ENCODE measurements around the gene UBA5. TPM values are rescaled to one million over a fixed set of nuclear protein-coding genes. Genes with fewer than 3 reads are reported as not detected.

UBA5 gene
- total and polyA plus RNA-seq, 4 donors, result 29.7 to 37.7 (median 35.7) TPM

DNA sequence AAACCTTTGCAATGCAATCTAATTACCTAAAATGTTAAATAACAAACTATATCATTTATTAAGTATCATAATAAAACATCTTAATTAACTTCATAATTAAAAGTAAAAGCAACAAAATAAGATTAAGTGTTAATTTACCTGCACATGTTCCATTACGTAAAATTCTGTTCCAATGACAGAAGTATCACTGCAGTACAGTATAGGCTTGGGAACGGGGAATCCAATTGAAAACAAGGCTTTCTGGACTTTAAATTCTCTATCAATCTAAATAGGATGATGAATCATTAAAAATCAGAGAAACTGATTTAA is 17.6 kb upstream of the UBA5 start:
- intact Hi-C loops (cut with DNase I), result loop anchor here (1.0 to 10.0 kb wide), 3 partner anchors 106 to 288 kb away; no protein-coding TSS in a partner anchor
- no peaks in the 10 kb centered on the region for H3K27me3 ChIP-seq (ENCODE audit: control insufficient read depth in 1 of 2, insufficient read depth in 2 of 2, low read length in 1 of 2)
- H3K4me3 ChIP-seq (ENCODE audit: low read length in 2 of 2), result no peak overlapping the region
- DNase-seq, result no peak
- 59 to 60% methylated on average over 2 of the region's 2 CpGs for WGBS, 2 donors
- H3K36me3 ChIP-seq (ENCODE audit: control insufficient read depth in 1 of 2, insufficient read depth in 2 of 2, low read length in 1 of 2), result no peaks in the 10 kb centered on the region
- no peak overlapping the region for H3K27ac ChIP-seq (ENCODE audit: low read depth in 1 of 2, low read length in 2 of 2)
- ATAC-seq (ENCODE audit: low FRiP score), result no peak
- no peaks in the 10 kb centered on the region for H3K4me1 ChIP-seq (ENCODE audit: control insufficient read depth in 1 of 2, insufficient read depth in 2 of 2, low read length in 2 of 2)
- H3K9me3 ChIP-seq (ENCODE audit: control insufficient read depth, low read length), result no peaks in the 10 kb centered on the region

DNA sequence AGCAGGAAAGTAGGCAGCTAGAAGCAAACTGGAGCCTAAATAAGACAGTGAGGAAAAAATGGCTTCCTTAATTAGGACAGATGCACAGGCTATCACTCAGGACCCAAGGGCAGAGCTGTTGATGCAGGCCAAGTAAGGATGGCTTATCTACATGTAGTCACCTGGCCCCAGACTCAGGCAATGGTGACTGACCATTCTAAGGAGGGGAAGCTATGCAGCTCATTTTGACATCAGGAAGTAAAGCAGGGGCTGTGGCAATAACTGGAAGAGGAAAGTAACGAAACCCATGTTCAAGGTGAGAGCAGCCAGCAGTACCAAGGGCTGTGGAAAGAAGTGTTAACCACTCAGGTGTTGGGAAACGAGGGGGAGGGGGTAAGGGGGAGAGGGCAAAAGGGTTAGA is 16.8 kb upstream of the UBA5 start:
- no peak overlapping the region for H3K4me3 ChIP-seq (ENCODE audit: low read length in 2 of 2)
- no peak overlapping the region for H3K27ac ChIP-seq (ENCODE audit: low read depth in 1 of 2, low read length in 2 of 2)
- H3K9me3 ChIP-seq (ENCODE audit: control insufficient read depth, low read length), result no peaks in the 10 kb centered on the region
- 70% methylated on average over 2 of the region's 2 CpGs for WGBS, 2 donors
- intact Hi-C loops (cut with DNase I), result loop anchor here (2.0 to 10.0 kb wide), 2 partner anchors 109 to 289 kb away; no protein-coding TSS in a partner anchor
- H3K4me1 ChIP-seq (ENCODE audit: control insufficient read depth in 1 of 2, insufficient read depth in 2 of 2, low read length in 2 of 2), result no peaks in the 10 kb centered on the region
- H3K36me3 ChIP-seq (ENCODE audit: control insufficient read depth in 1 of 2, insufficient read depth in 2 of 2, low read length in 1 of 2), result no peaks in the 10 kb centered on the region
- no peak for ATAC-seq (ENCODE audit: low FRiP score)
- no peak for DNase-seq
- no peaks in the 10 kb centered on the region for H3K27me3 ChIP-seq (ENCODE audit: control insufficient read depth in 1 of 2, insufficient read depth in 2 of 2, low read length in 1 of 2)

DNA sequence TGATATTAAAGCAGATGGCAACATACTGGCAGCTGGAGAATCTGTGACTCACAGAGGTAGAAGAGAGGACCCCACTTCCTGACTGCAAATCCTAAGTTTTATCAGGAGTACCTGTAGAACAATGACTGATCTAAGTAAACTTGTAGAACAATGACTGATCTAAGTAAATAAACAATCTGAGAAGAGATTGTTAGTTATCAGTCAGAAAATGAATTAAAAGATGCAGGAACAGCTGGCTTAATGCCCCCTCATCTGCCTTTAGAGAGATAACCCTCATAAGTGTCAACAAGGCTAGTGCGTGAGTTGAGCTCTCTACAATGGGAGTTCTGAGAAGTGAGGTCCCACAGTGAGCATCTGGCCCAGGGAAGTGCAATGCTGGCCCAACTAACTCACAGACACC is 15.1 kb upstream of the UBA5 start:
- Histone ChIP-seq H3K4me1 (ENCODE audit: control insufficient read depth in 1 of 2, insufficient read depth in 2 of 2, low read length in 2 of 2) (no peaks in the 10 kb centered on the region), H3K9me3 (ENCODE audit: control insufficient read depth, low read length) (no peaks in the 10 kb centered on the region), H3K27ac (ENCODE audit: low read depth in 1 of 2, low read length in 2 of 2) (no peak overlapping the region), H3K4me3 (ENCODE audit: low read length in 2 of 2) (no peak overlapping the region), H3K36me3 (ENCODE audit: control insufficient read depth in 1 of 2, insufficient read depth in 2 of 2, low read length in 1 of 2) (no peaks in the 10 kb centered on the region), H3K27me3 (ENCODE audit: control insufficient read depth in 1 of 2, insufficient read depth in 2 of 2, low read length in 1 of 2) (no peaks in the 10 kb centered on the region)
- WGBS, 2 donors, result 84 to 92% methylated on average over 1 of the region's 1 CpG
- no peak for ATAC-seq (ENCODE audit: low FRiP score)
- no peak for DNase-seq
- intact Hi-C loops (cut with DNase I), result loop anchor here in 1 of 2 donors (10.0 kb wide), 1 partner anchor 290 kb away; no protein-coding TSS in a partner anchor

DNA sequence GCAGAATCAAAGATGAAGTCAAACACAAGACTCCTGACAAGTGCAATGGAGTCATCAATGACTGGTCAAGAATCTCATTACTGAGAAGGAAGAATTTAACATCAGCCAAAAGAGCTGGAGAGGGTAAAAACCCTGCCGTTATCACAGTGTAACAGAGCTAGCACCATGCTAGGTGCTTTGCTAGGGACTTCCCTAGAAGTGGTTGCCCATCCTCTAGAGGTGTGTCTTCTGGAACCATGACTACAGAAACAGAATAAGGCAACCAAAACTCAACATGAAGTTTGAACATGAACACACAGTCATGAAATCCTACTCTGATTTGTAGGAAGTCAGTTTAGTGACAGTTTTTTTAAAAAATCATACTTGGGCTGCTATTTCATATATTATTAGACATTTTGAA is 10.0 kb upstream of the UBA5 start:
- Histone ChIP-seq H3K27ac (ENCODE audit: low read depth in 1 of 2, low read length in 2 of 2) (no peak overlapping the region), H3K9me3 (ENCODE audit: control insufficient read depth, low read length) (no peaks in the 10 kb centered on the region), H3K36me3 (ENCODE audit: control insufficient read depth in 1 of 2, insufficient read depth in 2 of 2, low read length in 1 of 2) (no peaks in the 10 kb centered on the region), H3K4me3 (ENCODE audit: low read length in 2 of 2) (no peak overlapping the region), H3K27me3 (ENCODE audit: control insufficient read depth in 1 of 2, insufficient read depth in 2 of 2, low read length in 1 of 2) (no peaks in the 10 kb centered on the region), H3K4me1 (ENCODE audit: control insufficient read depth in 1 of 2, insufficient read depth in 2 of 2, low read length in 2 of 2) (no peaks in the 10 kb centered on the region)
- DNase-seq (no peak), ATAC-seq (ENCODE audit: low FRiP score) (no peak)
- intact Hi-C loops (cut with DNase I), result no loop called here
- 60 to 95% methylated on average over 1 of the region's 1 CpG for WGBS, 2 donors

DNA sequence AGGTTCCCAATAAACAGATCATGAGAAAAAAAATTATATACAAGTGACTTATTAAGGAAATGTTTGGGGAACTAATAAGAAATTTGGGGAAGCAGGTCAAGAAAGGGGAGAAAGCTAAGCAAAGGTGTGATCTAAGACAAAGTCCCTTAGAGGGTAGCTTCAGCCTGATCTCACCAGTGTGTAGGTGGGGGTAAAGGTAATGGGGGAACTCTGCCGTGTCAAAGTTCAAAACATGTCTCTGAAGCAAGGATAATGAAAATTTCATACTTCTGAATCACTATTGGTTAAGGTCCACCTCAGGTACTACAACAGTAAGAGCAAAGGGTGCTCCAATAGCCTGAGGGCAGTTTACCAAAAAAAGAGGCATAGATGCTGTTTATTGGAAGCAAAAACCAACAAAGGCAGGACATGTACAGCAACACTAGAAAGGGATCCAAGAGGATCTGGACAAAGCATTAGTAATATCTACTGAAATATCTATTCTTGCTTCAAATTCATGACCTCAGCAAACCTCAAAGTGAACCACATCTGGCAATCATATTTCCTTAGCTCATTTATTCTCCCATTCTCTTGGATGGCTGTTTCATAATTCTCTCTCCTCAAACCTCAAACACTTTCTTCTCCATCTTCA is 7.4 kb upstream of the UBA5 start:
- Histone ChIP-seq H3K4me1 (ENCODE audit: control insufficient read depth in 1 of 2, insufficient read depth in 2 of 2, low read length in 2 of 2) (no peaks in the 10 kb centered on the region), H3K9me3 (ENCODE audit: control insufficient read depth, low read length) (no peaks in the 10 kb centered on the region), H3K36me3 (ENCODE audit: control insufficient read depth in 1 of 2, insufficient read depth in 2 of 2, low read length in 1 of 2) (no peaks in the 10 kb centered on the region), H3K27ac (ENCODE audit: low read depth in 1 of 2, low read length in 2 of 2) (no peak overlapping the region), H3K4me3 (ENCODE audit: low read length in 2 of 2) (no peak overlapping the region), H3K27me3 (ENCODE audit: control insufficient read depth in 1 of 2, insufficient read depth in 2 of 2, low read length in 1 of 2) (no peaks in the 10 kb centered on the region)
- DNase-seq, result no peak
- no peak for ATAC-seq (ENCODE audit: low FRiP score)
- intact Hi-C loops (cut with DNase I), result no loop called here
- WGBS, 2 donors, result 91 to 93% methylated on average over 1 of the region's 1 CpG

DNA sequence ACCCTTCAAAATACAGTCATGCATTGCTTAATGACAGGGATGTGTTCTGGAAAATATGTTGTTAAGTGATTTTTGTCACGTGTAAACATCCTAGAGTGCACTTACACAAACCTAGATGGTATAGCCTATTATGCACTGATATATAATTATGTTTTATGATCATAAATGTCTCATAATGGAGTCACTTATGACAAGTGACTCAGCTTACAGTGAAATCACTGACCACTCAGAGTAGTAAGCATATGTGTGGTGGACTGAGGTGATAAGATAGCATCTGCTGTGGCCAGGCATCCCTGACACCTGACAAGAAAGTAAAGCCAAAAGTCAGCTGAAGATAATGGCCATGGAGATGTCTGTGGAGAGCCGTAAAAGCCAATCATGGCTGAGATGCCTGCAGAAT is 5.9 kb upstream of the UBA5 start:
- no peaks in the 10 kb centered on the region for H3K4me1 ChIP-seq (ENCODE audit: control insufficient read depth in 1 of 2, insufficient read depth in 2 of 2, low read length in 2 of 2)
- intact Hi-C loops (cut with DNase I), result no loop called here

DNA sequence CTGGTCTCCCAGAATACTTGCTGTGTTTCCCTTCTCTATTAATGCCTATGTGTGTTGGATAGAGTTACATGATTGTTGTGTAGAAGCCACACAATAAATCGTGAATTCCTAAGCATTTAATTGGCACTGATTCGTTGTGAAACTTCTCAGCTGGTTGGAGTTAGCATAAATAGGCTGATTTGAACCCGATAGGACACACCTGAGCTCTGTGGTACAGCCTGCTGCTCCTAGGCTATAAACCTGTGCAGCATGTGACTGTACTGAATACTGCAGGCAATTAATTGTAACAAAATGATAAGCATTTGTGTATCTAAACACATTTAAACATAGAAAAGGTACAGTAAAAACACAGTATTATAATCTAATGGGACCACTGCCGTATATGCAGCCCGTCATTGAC is 5.4 kb upstream of the UBA5 start:
- H3K27ac ChIP-seq (ENCODE audit: low read depth in 1 of 2, low read length in 2 of 2), result no peak overlapping the region
- H3K9me3 ChIP-seq (ENCODE audit: control insufficient read depth, low read length), result no peaks in the 10 kb centered on the region
- intact Hi-C loops (cut with DNase I), result no loop called here
- no peak overlapping the region for H3K4me3 ChIP-seq (ENCODE audit: low read length in 2 of 2)
- WGBS, 2 donors, result 86 to 90% methylated on average over 5 of the region's 5 CpGs
- no peaks in the 10 kb centered on the region for H3K27me3 ChIP-seq (ENCODE audit: control insufficient read depth in 1 of 2, insufficient read depth in 2 of 2, low read length in 1 of 2)
- no peaks in the 10 kb centered on the region for H3K4me1 ChIP-seq (ENCODE audit: control insufficient read depth in 1 of 2, insufficient read depth in 2 of 2, low read length in 2 of 2)
- ATAC-seq (ENCODE audit: low FRiP score), result no peak
- no peak for DNase-seq
- no peaks in the 10 kb centered on the region for H3K36me3 ChIP-seq (ENCODE audit: control insufficient read depth in 1 of 2, insufficient read depth in 2 of 2, low read length in 1 of 2)

More for the DNA sequence above, 5.9 kb upstream of the UBA5 start:
- no peaks in the 10 kb centered on the region for H3K9me3 ChIP-seq (ENCODE audit: control insufficient read depth, low read length)
- DNase-seq, result no peak
- H3K36me3 ChIP-seq (ENCODE audit: control insufficient read depth in 1 of 2, insufficient read depth in 2 of 2, low read length in 1 of 2), result no peaks in the 10 kb centered on the region
- 93 to 96% methylated on average over 2 of the region's 2 CpGs for WGBS, 2 donors
- ATAC-seq (ENCODE audit: low FRiP score), result no peak
- H3K27ac ChIP-seq (ENCODE audit: low read depth in 1 of 2, low read length in 2 of 2), result no peak overlapping the region
- H3K27me3 ChIP-seq (ENCODE audit: control insufficient read depth in 1 of 2, insufficient read depth in 2 of 2, low read length in 1 of 2), result no peaks in the 10 kb centered on the region
- H3K4me3 ChIP-seq (ENCODE audit: low read length in 2 of 2), result no peak overlapping the region

DNA sequence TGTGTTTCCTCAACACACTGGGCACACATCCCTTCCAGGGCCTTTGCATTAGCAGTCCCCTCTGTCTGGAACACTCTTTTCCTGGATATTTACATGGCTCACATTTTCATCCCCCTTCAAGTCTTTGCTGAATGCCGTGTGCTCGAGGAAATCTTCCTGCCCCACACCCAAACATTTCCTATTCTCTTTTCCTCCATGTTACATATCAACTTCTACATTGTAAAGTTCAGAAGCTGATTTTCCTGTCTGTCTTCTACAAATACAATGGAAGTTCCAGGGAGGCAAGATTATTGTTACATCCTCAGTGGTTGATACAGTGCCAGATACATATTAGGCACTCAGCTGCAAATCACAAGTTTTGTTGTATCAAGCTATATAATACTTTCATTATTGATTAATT is 4.7 kb upstream of the UBA5 start:
- H3K27me3 ChIP-seq (ENCODE audit: control insufficient read depth in 1 of 2, insufficient read depth in 2 of 2, low read length in 1 of 2), result no peaks in the 10 kb centered on the region
- no peaks in the 10 kb centered on the region for H3K4me1 ChIP-seq (ENCODE audit: control insufficient read depth in 1 of 2, insufficient read depth in 2 of 2, low read length in 2 of 2)
- H3K4me3 ChIP-seq (ENCODE audit: low read length in 2 of 2), result no peak overlapping the region
- no peak for ATAC-seq (ENCODE audit: low FRiP score)
- intact Hi-C loops (cut with DNase I), result no loop called here
- H3K9me3 ChIP-seq (ENCODE audit: control insufficient read depth, low read length), result no peaks in the 10 kb centered on the region
- no peak overlapping the region for H3K27ac ChIP-seq (ENCODE audit: low read depth in 1 of 2, low read length in 2 of 2)
- no peaks in the 10 kb centered on the region for H3K36me3 ChIP-seq (ENCODE audit: control insufficient read depth in 1 of 2, insufficient read depth in 2 of 2, low read length in 1 of 2)
- WGBS, 2 donors, result 78 to 87% methylated on average over 2 of the region's 2 CpGs
- DNase-seq, result no peak

DNA sequence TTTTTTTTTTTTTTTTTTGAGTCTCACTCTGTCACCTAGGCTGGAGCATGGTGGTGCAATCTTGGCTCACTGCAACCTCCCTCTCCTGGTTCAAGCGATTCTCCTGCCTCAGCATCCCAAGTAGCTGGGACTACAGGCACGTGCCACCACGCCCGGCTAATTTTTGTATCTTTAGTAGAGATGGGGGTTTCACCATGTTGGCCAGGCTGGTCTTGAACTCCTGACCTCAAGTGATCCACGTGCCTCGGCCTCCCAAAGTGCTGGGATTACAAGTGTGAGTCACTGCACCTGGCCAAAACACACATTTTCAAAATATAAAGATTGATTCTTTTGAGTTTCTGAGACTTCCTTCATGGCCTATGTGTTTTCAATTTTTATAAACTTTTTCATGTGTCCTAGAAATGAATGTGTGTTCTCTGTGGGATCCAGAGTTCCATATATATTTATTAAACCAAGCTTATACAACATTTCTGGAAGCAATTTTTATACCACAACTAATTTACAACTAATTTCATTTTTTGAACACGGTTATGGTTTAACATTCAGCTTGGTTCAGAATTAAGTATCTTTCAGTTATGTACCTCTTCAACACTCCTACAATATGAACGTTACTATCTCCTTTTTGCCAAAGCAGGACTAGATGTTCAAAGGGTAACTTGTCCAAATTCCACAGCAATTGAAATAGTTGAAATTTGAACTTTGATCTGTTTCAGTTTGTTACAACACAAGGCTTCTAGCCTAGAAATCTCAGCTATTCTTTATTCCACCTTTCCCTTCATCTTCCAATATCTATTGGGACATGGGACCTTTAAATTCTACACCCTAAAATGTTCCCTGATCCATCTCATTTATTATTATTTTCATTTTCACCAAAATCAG is 2.0 kb upstream of the UBA5 start:
- no peak for DNase-seq
- WGBS, 2 donors, result 89 to 91% methylated on average over 8 of the region's 8 CpGs

More for the DNA sequence above, 2.0 kb upstream of the UBA5 start:
- no peak overlapping the region for H3K27ac ChIP-seq (ENCODE audit: low read depth in 1 of 2, low read length in 2 of 2)
- ATAC-seq (ENCODE audit: low FRiP score), result no peak
- H3K27me3 ChIP-seq (ENCODE audit: control insufficient read depth in 1 of 2, insufficient read depth in 2 of 2, low read length in 1 of 2), result no peaks in the 10 kb centered on the region
- no peaks in the 10 kb centered on the region for H3K9me3 ChIP-seq (ENCODE audit: control insufficient read depth, low read length)
- intact Hi-C loops (cut with DNase I), result no loop called here
- no peaks in the 10 kb centered on the region for H3K36me3 ChIP-seq (ENCODE audit: control insufficient read depth in 1 of 2, insufficient read depth in 2 of 2, low read length in 1 of 2)
- no peak overlapping the region for H3K4me3 ChIP-seq (ENCODE audit: low read length in 2 of 2)
- no peaks in the 10 kb centered on the region for H3K4me1 ChIP-seq (ENCODE audit: control insufficient read depth in 1 of 2, insufficient read depth in 2 of 2, low read length in 2 of 2)
